Ovary (tissue), 3 donors: Measurements from ENCODE around the gene TMSB10.

Experiments
- EP300 ChIP-seq: sonication (generic); formaldehyde crosslinking; IDR thresholded peaks from one replicate; pipeline ENCODE4 v1.6.1; 2017; ENCODE audit warnings: antibody characterized with exemption
- TF ChIP-seq, protein P1 (sequence below), 3 donors: fragments of 450-650 bp in 2 of 3; fragments of 200-600 bp in 1 of 3; IDR thresholded peaks; one replicate each; pipeline versions ENCODE4 v1.5.1 to v1.8.0; 2016 to 2022; ENCODE audit warnings: antibody characterized with exemption in 3 of 3, mild to moderate bottlenecking in 1 of 3
- donor health status: DM: no; HTN: no; CAD: no.

GRCh38 chr2:84899304-84900204, 5.9 kb upstream of the TMSB10 start:
- TF ChIP-seq EP300 = no peak
- TF ChIP-seq, protein P1, sequence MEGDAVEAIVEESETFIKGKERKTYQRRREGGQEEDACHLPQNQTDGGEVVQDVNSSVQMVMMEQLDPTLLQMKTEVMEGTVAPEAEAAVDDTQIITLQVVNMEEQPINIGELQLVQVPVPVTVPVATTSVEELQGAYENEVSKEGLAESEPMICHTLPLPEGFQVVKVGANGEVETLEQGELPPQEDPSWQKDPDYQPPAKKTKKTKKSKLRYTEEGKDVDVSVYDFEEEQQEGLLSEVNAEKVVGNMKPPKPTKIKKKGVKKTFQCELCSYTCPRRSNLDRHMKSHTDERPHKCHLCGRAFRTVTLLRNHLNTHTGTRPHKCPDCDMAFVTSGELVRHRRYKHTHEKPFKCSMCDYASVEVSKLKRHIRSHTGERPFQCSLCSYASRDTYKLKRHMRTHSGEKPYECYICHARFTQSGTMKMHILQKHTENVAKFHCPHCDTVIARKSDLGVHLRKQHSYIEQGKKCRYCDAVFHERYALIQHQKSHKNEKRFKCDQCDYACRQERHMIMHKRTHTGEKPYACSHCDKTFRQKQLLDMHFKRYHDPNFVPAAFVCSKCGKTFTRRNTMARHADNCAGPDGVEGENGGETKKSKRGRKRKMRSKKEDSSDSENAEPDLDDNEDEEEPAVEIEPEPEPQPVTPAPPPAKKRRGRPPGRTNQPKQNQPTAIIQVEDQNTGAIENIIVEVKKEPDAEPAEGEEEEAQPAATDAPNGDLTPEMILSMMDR (IDR thresholded peaks at IDR 0.05) = no peak
